Esophagus muscularis mucosa (tissue), 4 donors: Measurements from ENCODE around the gene CCDC14. TPM values are rescaled to one million over a fixed set of nuclear protein-coding genes. Genes with fewer than 3 reads are reported as not detected.

ENCODE experiments used
- DNase-seq: peaks from one replicate; pipeline ENCODE4 v3.0.0-alpha.2; 2017; ENCODE audit errors: extremely low spot score
- H3K27ac ChIP-seq, 4 donors: fragments of 200-600 bp; sonication (generic); replicated peaks in 1 of 4; 1 replicate in 3 of 4; 2 replicates in 1 of 4; pipeline ENCODE4 v1.5.1; 2016 to 2019; ENCODE audit warnings: mild to moderate bottlenecking in 1 of 4
- H3K27me3 ChIP-seq, 4 donors: fragments of 200-600 bp; sonication (generic); one replicate each; pipeline versions ENCODE4 v1.5.1 to v1.6.0; 2016 to 2019
- H3K36me3 ChIP-seq, 4 donors: fragments of 200-600 bp; sonication (generic); one replicate each; pipeline ENCODE4 v1.5.1; 2016 to 2019
- H3K4me1 ChIP-seq, 4 donors: fragments of 200-600 bp; sonication (generic); one replicate each; pipeline ENCODE4 v1.5.1; 2016 to 2019
- H3K4me3 ChIP-seq, 4 donors: fragments of 200-600 bp; sonication (generic); 1 replicate in 2 of 4; 2 replicates in 2 of 4; pipeline ENCODE4 v1.5.1; 2016 to 2019; ENCODE audit warnings: mild to moderate bottlenecking in 4 of 4, moderate library complexity in 1 of 4
- H3K9me3 ChIP-seq, 4 donors: fragments of 200-600 bp; sonication (generic); 1 replicate in 3 of 4; 2 replicates in 1 of 4; pipeline ENCODE4 v1.5.1; 2016 to 2019
- EP300 ChIP-seq: sonication (generic); formaldehyde crosslinking; IDR thresholded peaks from one replicate; pipeline ENCODE4 v1.6.1; 2017; ENCODE audit warnings: antibody characterized with exemption
- POLR2A ChIP-seq: fragments of 450-650 bp; IDR thresholded peaks from one replicate; pipeline ENCODE4 v1.6.1; 2017; ENCODE audit warnings: antibody characterized with exemption, moderate library complexity, mild to moderate bottlenecking, low read depth
- POLR2AphosphoS5 ChIP-seq, 2 donors: sonication (generic); formaldehyde crosslinking; IDR thresholded peaks; one replicate each; pipeline ENCODE4 v1.6.1; 2017; ENCODE audit warnings: antibody characterized with exemption in 2 of 2
- WGBS: methylation state at CpG from one replicate; pipeline ENCODE4 v1.1.5; 2018; 5-methylcytosine and 5-hydroxymethylcytosine counted together
- intact Hi-C: fragments of 100-400 bp; cut with DNase I; formaldehyde crosslinking; loops from one replicate; pipeline ENCODE4 v1.15.1; 2023
- total RNA-seq, 4 donors: library from RNA; depleted of rRNA; stranded (reverse); fragments of >200 nt; gene quantifications; one replicate each; pipeline versions ENCODE4 v1.1.0 to v1.2.1, GENCODE V29; 2016
- TF ChIP-seq, protein P1 (sequence below), 3 experiments: fragments of 200-600 bp in 2 of 3; fragments of 450-650 bp in 1 of 3; sonication (generic) in 2 of 3; IDR thresholded peaks; one replicate each; pipeline ENCODE4 v1.5.1; 2017 to 2019; ENCODE audit warnings: antibody characterized with exemption in 3 of 3, mild to moderate bottlenecking in 2 of 3, moderate library complexity in 1 of 3

CCDC14 gene
- total RNA-seq, 4 donors from 2014 or later, result 10.1 to 30.3 (median 17.9) TPM

DNA sequence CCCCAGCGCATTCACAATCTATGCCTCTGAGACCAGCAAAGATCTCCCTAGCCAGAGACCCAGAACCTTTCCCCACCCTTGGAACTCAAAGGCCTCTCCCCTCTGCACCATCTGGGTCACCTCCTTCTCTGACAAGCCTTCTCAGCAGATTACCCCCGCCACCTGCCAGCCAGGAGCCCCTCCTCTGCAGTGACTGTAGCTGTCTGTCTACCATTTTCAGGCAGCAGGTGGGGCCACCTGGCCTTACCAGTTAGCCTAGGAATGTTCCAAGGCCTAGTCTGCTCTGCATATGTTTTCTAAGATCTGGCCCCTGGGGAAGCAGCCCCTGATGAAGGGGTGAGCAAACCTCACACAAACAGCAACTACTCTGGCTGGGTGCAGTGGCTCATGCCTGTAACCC is 79.3 kb downstream of the CCDC14 start:
- WGBS, result 100% methylated on average over 2 of the region's 2 CpGs
- H3K4me3 ChIP-seq, result no peak overlapping the region
- intact Hi-C loops, result loop anchor here (10.0 kb wide), 4 partner anchors 83 to 287 kb away; partner anchors contain the start of gene CCDC14
- H3K9me3 ChIP-seq, result no peaks in the 10 kb centered on the region
- H3K27ac ChIP-seq, result no peak overlapping the region
- H3K36me3 ChIP-seq, result no peaks in the 10 kb centered on the region
- no peak for DNase-seq
- H3K4me1 ChIP-seq, result peaks cover 7 to 18% (median 15%) of the 10 kb centered on the region in 4 donors
- TF ChIP-seq EP300, result no peak
- no peak for TF ChIP-seq POLR2AphosphoS5 (IDR thresholded peaks at IDR 0.05)
- TF ChIP-seq POLR2A, result no peak
- TF ChIP-seq, protein P1, sequence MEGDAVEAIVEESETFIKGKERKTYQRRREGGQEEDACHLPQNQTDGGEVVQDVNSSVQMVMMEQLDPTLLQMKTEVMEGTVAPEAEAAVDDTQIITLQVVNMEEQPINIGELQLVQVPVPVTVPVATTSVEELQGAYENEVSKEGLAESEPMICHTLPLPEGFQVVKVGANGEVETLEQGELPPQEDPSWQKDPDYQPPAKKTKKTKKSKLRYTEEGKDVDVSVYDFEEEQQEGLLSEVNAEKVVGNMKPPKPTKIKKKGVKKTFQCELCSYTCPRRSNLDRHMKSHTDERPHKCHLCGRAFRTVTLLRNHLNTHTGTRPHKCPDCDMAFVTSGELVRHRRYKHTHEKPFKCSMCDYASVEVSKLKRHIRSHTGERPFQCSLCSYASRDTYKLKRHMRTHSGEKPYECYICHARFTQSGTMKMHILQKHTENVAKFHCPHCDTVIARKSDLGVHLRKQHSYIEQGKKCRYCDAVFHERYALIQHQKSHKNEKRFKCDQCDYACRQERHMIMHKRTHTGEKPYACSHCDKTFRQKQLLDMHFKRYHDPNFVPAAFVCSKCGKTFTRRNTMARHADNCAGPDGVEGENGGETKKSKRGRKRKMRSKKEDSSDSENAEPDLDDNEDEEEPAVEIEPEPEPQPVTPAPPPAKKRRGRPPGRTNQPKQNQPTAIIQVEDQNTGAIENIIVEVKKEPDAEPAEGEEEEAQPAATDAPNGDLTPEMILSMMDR (IDR thresholded peaks at IDR 0.05), result no peak
- no peaks in the 10 kb centered on the region for H3K27me3 ChIP-seq

DNA sequence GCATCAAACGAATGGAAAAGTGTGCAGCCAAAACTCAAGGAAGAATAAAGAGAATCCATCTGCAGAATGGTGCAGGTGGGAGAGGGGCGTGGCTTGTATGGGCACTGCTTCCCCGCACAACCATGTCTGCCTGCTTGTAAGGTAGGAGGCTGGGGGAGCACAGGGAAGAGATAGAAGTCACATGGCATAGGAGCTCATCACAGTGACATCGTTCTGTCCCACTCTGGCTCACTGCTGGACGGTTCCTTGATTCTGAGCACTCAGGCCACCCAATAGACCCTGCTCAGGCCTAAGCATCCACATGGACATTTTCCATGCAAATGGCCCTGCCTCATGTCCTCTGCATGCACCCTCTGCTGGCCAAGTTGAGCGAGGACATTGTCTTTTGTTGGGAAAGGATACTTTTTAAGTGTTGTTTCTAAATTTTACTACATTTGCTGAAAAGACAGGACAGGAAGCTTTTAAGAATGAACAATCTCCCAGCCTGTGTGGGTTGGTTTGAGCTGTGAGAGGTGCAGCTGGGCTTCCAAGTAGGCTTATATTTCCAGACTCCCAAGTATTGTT is 79.9 kb downstream of the CCDC14 start:
- no peak overlapping the region for H3K27ac ChIP-seq
- H3K4me1 ChIP-seq, result peaks cover 7 to 18% (median 15%) of the 10 kb centered on the region in 4 donors
- TF ChIP-seq EP300, result no peak
- TF ChIP-seq, protein P1 (IDR thresholded peaks at IDR 0.05), result peak in 2 of 3 experiments; percentile 19 to 44
- peak; percentile 87 for DNase-seq
- intact Hi-C loops, result loop anchor here (10.0 kb wide), 4 partner anchors 84 to 286 kb away; partner anchors contain the start of gene CCDC14
- no peaks in the 10 kb centered on the region for H3K27me3 ChIP-seq
- no peak overlapping the region for H3K4me3 ChIP-seq
- WGBS, result 86% methylated on average over 6 of the region's 6 CpGs
- no peaks in the 10 kb centered on the region for H3K36me3 ChIP-seq
- no peaks in the 10 kb centered on the region for H3K9me3 ChIP-seq

DNA sequence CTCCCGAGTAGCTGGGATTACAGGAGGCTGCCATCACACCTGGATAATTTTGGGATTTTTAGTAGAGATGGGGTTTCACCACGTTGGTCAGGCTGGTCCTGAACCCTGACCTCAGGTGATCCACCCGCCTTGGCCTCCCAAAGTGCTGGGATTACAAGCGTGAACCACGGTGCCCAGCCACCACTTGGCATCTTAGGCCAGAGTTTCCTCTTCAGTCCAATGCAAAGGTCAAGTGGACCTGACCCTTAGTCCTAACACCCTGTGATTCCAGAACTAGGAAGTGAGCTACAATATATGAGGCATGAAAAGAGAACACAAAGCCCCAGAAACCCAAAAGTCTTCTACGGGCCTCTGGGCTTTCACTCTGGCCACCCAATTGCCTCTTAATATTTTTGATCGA is 82.2 kb downstream of the CCDC14 start:
- H3K9me3 ChIP-seq, result no peaks in the 10 kb centered on the region
- no peaks in the 10 kb centered on the region for H3K36me3 ChIP-seq
- no peaks in the 10 kb centered on the region for H3K27me3 ChIP-seq
- no peak for DNase-seq
- no peak overlapping the region for H3K27ac ChIP-seq
- intact Hi-C loops, result no loop called here
- no peak overlapping the region for H3K4me3 ChIP-seq
- TF ChIP-seq POLR2A (no peak), EP300 (no peak), POLR2AphosphoS5 (IDR thresholded peaks at IDR 0.05) (no peak)
- TF ChIP-seq, protein P1 (IDR thresholded peaks at IDR 0.05), result no peak
- H3K4me1 ChIP-seq, result peaks cover 5 to 12% (median 11%) of the 10 kb centered on the region in 4 donors
- WGBS, result 96% methylated on average over 7 of the region's 7 CpGs

DNA sequence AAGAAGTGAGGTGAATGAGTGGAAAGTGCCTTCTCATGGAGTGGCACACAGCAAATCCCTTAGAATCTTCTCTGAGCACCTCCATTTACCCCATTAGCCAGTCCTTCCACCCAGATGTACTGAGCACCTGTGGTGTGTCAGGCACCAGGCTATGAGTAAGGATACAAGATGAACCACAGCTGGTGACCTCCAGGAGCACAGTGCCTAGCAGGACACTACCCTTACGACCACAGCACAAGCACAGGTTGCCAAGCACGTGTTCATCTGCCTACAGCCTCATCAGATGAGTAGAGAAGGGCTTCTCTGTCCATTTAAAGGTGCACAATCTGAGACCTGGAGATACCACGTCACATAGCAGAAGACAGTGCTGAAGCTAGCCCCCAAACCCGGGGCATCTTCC is 83.1 kb downstream of the CCDC14 start:
- Histone ChIP-seq H3K4me3 (no peak overlapping the region), H3K36me3 (no peaks in the 10 kb centered on the region), H3K4me1 (peaks cover 0 to 4% (median 3%) of the 10 kb centered on the region in 4 donors), H3K27ac (no peak overlapping the region), H3K27me3 (no peaks in the 10 kb centered on the region), H3K9me3 (no peaks in the 10 kb centered on the region)
- intact Hi-C loops, result no loop called here
- WGBS, result 96% methylated on average over 4 of the region's 4 CpGs
- no peak for DNase-seq
- TF ChIP-seq POLR2A, result no peak
- TF ChIP-seq, protein P1 (IDR thresholded peaks at IDR 0.05), result no peak
- no peak for TF ChIP-seq EP300
- no peak for TF ChIP-seq POLR2AphosphoS5 (IDR thresholded peaks at IDR 0.05)

DNA sequence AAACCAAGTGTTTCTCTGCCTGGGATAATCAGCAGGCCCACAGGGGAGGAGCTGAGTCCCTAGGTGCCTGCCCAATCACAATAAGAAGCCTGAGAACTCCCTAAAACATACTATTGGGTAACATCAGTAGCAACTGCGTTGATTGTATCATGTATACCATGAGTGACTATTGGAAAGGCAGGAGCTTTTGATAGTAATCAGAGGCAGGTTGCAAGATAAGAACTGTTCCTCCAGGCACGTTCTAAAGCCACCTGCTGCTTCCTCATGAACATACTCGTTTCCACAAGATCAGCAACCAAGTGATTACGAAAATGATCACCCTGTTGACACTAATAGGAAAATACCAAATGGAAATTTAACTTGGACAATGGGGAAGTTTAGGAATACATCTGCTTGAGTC is 83.6 kb downstream of the CCDC14 start:
- Histone ChIP-seq H3K27ac (no peak overlapping the region), H3K4me1 (no peaks in the 10 kb centered on the region), H3K9me3 (no peaks in the 10 kb centered on the region), H3K27me3 (no peaks in the 10 kb centered on the region), H3K36me3 (no peaks in the 10 kb centered on the region), H3K4me3 (no peak overlapping the region)
- no peak for TF ChIP-seq POLR2A
- TF ChIP-seq POLR2AphosphoS5 (IDR thresholded peaks at IDR 0.05), result no peak
- TF ChIP-seq, protein P1 (IDR thresholded peaks at IDR 0.05), result no peak
- TF ChIP-seq EP300, result no peak
- WGBS, result 83% methylated on average over 4 of the region's 4 CpGs
- DNase-seq, result no peak
- intact Hi-C loops, result no loop called here
